ENCODE data around the gene IFITM5. TPM values are rescaled to one million over a fixed set of nuclear protein-coding genes. Genes with fewer than 3 reads are reported as not detected.

The IFITM5 gene
- total RNA-seq, 1 donor = not detected

GRCh38 chr11:316891-317301 is 17.6 kb upstream of the IFITM5 start:
- H3K4me3 ChIP-seq (ENCODE audit: low read depth, low read length) = no peak overlapping the region
- DNase-seq (ENCODE audit: low read depth) = no peak
- TF ChIP-seq, protein P1, sequence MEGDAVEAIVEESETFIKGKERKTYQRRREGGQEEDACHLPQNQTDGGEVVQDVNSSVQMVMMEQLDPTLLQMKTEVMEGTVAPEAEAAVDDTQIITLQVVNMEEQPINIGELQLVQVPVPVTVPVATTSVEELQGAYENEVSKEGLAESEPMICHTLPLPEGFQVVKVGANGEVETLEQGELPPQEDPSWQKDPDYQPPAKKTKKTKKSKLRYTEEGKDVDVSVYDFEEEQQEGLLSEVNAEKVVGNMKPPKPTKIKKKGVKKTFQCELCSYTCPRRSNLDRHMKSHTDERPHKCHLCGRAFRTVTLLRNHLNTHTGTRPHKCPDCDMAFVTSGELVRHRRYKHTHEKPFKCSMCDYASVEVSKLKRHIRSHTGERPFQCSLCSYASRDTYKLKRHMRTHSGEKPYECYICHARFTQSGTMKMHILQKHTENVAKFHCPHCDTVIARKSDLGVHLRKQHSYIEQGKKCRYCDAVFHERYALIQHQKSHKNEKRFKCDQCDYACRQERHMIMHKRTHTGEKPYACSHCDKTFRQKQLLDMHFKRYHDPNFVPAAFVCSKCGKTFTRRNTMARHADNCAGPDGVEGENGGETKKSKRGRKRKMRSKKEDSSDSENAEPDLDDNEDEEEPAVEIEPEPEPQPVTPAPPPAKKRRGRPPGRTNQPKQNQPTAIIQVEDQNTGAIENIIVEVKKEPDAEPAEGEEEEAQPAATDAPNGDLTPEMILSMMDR (IDR thresholded peaks at IDR 0.05; ENCODE audit: insufficient read depth, low read length) = no peak

DNA sequence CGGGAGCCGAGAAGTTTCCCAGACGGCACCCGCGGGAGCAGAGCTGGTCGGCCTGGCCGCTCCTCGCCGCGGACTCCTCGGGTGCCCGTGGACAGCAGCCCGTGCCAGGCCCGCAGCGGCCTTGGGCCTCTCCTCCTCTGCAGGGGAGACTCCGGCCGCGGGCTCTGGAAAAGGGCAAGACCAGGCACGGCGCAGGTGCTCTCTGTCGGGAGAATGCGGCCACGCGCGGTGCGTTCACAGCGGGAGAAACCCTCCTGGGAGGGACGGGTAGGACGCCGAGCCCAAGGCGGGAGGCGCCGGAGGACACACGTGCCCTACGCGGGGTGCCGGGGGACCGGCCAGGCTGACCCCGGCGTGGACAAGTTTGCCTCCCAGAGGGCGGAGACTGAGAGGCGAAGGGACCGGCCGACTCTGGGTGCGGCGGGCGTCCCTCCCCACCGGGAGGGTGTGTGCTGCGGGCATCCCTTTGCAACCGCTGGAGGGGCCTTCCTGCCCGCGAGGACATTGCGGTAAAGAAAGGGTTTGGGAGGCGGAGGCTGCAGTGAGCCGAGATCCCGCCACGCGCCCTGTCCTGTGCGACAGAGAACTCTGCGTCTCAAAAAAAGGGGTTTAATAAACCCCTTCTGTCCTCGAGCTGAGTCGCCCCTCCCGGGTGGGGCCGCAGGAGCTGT is 16.8 kb upstream of the IFITM5 start:
- TF ChIP-seq, protein P1 (IDR thresholded peaks at IDR 0.05; ENCODE audit: insufficient read depth, low read length) = no peak

DNA sequence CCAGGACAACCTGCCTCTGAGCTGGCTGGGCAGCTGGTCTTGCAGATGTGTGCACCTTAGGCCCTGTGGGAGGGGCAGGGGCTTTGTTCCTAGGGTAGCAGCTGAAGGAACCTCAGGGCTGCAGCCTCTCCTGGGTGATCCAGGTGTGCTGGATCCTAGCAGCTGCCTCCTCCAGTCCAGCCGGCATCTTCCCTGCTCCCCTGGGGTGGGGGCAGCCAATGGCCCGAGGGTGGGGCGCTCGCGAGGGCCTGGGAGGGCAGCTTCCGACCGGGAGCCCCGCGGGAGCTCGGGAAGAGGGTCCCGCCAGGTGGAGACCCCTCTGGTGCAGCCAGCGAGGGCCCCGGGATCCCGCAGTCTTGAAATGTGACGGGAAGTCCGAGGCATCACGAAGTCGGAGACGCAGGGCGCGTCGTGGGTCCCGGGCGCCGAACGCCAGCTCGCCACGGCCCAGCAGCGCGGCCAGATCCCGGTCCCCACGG is 16.2 kb upstream of the IFITM5 start:
- no peak for DNase-seq (ENCODE audit: low read depth)
- TF ChIP-seq, protein P1 (IDR thresholded peaks at IDR 0.05; ENCODE audit: insufficient read depth, low read length) = no peak
- H3K4me3 ChIP-seq (ENCODE audit: low read depth, low read length) = peak overlapping the region; percentile 84

More for the DNA sequence above, 16.8 kb upstream of the IFITM5 start:
- no peak for DNase-seq (ENCODE audit: low read depth)
- H3K4me3 ChIP-seq (ENCODE audit: low read depth, low read length) = peak overlapping the region; percentile 84

DNA sequence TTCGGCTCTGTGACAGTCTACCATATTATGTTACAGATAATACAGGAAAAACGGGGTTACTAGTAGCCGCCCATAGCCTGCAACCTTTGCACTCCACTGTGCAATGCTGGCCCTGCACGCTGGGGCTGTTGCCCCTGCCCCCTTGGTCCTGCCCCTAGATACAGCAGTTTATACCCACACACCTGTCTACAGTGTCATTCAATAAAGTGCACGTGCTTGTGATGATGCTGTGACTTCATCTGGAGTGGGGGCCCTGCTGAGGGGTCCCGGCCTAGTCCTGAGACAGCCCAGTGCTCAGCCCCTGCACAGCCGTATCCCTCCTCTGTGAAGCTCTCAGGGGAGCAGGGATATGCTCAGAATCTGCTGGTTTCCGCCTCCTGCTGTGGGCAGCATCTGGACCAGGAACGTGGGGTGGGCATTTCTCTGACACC is 15.7 kb upstream of the IFITM5 start:
- TF ChIP-seq, protein P1 (IDR thresholded peaks at IDR 0.05; ENCODE audit: insufficient read depth, low read length) = no peak
- DNase-seq (ENCODE audit: low read depth) = no peak
- H3K4me3 ChIP-seq (ENCODE audit: low read depth, low read length) = peak overlapping the region; percentile 84

GRCh38 chr11:314554-314875 is 15.2 kb upstream of the IFITM5 start:
- peak overlapping the region; percentile 84 for H3K4me3 ChIP-seq (ENCODE audit: low read depth, low read length)
- DNase-seq (ENCODE audit: low read depth) = peak; percentile 23

DNA sequence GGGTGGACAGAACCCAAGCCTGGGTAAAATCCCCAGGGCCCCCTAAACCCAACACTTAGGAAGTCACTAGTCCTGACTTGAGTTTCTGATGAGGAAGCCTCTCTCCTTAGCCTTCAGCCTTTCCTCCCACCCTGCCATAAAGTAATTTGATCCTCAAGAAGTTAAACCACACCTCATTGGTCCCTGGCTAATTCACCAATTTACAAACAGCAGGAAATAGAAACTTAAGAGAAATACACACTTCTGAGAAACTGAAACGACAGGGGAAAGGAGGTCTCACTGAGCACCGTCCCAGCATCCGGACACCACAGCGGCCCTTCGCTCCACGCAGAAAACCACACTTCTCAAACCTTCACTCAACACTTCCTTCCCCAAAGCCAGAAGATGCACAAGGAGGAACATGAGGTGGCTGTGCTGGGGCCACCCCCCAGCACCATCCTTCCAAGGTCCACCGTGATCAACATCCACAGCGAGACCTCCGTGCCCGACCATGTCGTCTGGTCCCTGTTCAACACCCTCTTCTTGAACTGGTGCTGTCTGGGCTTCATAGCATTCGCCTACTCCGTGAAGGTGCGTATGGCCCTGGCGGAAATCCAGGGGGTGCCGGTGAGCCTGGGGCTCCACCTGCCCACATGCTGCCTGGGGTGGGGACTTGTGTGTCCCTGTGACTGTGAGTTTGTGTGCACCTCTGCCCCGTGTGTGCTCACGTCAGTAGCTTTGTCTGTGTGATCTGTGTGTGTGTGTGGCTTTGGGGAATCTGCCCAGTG is 14.6 kb upstream of the IFITM5 start, which contains the start of gene IFITM1:
Gene IFITM1, plus strand, starts transcription at position 254 of the 767 bp plus-strand sequence. Its CDS starts 131 bp downstream, at position 385.
- TF ChIP-seq, protein P1 (IDR thresholded peaks at IDR 0.05; ENCODE audit: insufficient read depth, low read length) = no peak
- peak within 1 kb of the TSS; percentile 84 for H3K4me3 ChIP-seq (ENCODE audit: low read depth, low read length)
- peak; percentile 91 for DNase-seq (ENCODE audit: low read depth)

DNA sequence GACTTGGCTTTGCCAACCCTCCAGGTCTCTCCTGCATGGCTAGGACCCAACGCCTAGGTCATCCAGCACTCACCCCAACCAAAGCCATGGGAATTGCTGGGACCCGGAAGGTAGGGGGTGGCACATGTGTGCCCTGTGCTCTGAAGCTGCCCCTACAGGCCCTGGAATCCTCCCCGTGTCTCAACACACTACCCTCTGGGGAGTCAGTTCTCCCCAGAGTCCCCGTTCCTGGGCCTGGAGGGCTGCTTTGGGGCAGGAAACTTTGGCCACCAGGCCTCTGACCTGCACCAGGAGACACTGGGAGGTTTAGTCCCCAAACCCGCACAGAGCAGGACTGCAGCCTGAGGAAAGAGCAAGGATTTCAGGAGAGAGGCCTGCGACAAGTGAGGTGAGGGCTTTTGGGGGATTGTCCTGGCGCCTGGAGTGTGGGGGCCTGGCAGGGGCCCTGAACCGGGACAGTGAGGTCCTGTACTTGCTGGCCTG is 14.0 kb upstream of the IFITM5 start:
- TF ChIP-seq, protein P1 (IDR thresholded peaks at IDR 0.05; ENCODE audit: insufficient read depth, low read length) = no peak
- no peak for DNase-seq (ENCODE audit: low read depth)
- peak overlapping the region; percentile 84 for H3K4me3 ChIP-seq (ENCODE audit: low read depth, low read length)
